ENCODE measurements around the gene MRPL2.
A peak's percentile ranks its signal among the peaks of the same experiment; 100 is the strongest.

The MRPL2 gene

DNA sequence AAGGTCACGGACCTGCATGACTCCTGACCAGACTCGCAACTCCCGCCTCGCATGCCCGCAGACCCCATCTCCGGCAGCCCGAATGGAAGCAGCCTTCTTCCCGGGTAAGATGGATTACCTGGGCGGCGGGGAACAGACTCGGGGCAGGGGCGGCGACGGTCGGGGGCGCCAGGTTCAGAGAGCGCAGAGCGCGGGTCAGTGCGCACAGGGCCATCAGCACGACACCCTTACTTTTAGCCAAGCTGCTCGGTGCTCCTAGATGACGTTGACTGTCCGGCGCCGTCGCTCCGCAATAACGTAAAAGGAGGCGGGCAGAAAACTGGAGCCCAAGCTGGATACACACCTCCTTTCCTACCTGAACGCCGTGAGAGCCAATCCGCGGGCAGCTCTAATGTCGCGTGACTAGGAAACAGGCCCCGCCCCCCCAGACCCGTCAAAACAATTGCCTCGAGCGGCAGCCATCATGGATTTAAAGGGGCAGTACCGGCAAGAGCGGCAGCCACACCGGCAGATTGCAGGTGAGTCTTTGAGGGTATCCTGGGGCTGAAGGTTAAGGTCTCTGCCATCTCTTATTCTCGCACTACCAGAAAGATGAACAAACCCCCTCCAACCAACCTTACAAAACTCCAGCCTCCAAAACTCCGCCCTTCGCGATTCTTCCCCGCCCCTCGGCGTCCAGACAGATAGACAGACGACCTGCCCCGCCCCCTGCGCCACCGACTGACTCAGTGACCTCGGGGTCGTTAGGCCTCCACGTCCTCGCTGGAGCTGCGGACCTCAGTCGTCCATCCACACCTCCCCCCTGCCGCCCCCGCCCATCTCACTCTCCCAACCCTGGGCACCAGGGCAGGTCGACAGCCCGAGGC is at the start of gene MRPL2, which contains the start of gene KLC4:
MRPL2 (minus strand) TSS at position 267 of the 866 bp plus-strand sequence; CDS start at position 214, 53 bp downstream.
KLC4 (plus strand) TSS at position 464 of the 866 bp plus-strand sequence. CDS start 1,705 bp downstream, outside the sequence.
- peak; percentile 98 for DNase-seq

DNA sequence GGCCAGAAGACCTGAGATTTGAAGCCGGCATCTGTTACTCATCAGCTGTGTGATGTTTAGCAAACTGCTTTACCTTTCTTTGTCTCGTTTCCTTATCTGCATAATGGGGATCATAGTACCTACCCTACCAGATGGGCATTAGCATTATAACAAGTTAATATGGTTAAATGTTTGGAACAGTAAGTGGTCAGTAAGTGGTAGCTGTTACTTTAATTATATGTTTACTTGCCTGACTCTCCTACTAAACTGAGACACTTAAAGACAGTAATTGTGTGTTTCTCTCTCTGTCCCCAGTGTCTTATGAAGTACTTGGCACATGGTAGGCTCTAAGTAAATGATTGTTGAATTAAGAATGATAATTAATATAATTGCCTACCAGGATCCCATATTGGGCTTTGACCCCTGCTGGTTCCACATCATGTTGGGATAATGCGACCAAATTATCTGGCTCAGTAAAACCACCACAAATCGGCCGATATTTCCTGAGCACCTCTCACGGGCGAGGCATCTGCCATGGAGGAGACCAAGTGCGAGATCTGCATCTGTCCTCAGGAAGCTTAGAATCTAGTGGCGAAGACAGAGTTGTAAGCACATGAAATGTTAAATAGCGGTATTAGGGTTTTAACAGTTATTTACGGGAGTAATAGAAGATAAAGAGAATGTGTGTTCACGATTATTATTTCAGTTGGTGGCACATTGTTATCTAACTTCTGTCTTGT is 48.3 kb upstream of the MRPL2 start:
- DNase-seq, result no peak

DNA sequence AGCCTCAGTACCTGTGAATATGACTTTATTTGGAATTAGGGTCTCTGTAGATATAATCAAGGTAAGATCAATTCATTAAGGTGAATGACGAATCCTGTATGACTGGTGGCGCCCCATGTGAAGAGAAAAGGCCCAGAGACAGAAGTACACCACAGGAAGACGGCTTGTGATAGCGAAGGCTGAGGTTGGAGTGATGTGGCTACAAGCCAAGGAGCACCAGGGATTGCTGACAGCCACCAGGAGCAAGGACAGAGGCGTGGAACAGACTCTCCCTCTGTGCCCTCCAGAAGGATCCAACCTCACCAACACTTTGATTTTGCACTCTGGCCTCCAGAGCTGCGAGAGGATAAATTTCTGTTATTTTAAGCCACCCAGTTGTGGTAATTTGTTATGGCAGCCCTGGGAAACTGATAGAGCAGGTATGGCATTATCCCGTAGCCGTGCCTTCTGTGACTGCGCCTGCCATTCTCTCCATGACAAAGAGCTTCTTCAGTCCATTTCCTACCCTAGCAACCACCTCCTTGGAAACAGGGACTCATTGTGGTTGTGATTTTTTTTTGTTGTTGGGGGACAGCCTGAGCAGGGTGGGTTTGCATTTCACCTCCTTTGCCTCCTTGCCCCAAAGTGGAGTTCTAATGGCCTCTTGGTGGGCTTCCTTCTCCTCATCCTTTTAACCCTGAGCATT is 46.4 kb upstream of the MRPL2 start:
- no peak for DNase-seq

DNA sequence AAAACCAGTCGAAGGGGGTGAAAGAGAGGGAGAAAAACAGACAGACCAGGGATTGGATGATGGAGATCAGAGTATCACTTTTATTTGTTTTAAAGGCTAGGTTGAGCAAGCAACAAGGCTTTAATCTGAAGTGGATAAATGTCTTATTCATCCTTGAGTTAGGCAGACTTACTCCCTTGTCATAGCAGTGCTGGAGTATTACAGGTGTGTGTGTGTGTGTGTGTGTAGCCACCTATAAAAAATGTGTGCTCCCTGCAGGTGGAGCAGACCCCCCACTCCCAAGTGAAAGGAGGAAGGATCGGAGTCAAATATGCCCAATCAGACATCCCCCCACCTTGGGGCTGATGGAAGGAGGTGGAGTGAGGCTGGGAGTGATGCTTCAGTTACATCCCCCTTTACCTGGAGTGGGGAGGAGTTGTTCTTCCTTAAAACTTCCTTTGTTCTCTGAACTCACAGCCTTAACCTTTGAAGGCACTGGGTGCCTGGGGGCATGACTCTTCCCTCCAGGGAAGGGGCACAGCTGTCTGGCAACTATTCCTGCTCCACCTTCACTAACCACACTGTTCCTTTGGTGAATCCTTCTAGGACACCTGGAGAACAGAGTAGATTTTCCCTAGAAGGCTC is 44.1 kb upstream of the MRPL2 start:
- no peak for DNase-seq

DNA sequence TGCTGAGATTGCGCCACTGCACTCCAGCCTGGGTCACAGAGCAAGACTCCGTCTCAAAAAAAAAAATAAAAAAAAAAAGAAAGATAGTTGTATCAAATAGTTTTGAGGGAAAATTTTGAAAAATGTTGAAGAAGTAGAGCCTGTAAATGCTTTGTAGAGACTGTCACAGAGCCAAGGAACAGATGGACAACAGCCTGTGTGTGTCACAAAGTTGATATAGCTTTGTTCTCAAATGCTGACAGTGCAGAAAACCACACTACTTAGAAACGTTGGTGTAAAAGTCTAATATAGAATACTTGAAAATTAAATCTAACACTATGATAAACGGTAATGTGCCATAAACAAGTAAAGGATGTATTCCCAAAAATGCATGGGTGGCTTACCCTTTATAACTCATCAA is 42.3 kb upstream of the MRPL2 start:
- DNase-seq, result no peak

DNA sequence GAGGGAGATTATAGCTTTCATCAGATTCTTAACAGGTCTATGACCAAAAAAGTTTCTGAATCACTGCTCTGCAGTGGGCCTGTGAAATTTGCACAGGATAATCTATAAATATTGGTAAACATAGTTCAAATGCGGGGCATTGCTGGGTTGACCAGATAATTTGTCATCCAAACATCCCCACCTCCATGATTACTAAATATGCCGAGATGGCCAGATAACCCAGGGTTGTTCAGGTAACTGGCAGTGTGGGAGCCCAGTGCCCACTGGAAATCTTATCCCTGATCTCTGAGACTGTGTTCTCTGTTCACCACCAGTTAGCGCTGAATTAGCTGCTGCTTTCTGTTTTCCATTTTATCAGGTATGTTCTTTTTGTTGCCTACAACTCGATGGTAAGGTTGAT is 38.3 kb upstream of the MRPL2 start:
- no peak for DNase-seq

DNA sequence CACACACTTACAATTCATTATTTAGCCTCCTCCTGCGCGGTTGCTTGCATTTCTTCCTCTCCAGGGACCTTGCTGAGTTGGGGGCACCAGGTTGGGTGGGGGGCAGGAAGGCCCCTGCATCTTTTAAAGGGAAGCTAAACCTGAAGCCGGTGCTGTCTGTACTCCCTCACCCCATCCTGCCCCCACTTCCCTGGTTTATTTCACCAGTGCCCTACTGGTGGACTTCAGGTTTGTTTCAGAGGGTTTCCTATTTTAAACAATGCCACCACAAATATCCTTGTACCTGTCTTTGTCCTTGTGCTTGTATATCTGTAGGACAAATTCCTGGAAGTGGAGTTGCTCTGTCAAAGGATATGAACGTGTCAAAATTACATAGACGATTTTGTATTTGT is 37.9 kb upstream of the MRPL2 start:
- no peak for DNase-seq

DNA sequence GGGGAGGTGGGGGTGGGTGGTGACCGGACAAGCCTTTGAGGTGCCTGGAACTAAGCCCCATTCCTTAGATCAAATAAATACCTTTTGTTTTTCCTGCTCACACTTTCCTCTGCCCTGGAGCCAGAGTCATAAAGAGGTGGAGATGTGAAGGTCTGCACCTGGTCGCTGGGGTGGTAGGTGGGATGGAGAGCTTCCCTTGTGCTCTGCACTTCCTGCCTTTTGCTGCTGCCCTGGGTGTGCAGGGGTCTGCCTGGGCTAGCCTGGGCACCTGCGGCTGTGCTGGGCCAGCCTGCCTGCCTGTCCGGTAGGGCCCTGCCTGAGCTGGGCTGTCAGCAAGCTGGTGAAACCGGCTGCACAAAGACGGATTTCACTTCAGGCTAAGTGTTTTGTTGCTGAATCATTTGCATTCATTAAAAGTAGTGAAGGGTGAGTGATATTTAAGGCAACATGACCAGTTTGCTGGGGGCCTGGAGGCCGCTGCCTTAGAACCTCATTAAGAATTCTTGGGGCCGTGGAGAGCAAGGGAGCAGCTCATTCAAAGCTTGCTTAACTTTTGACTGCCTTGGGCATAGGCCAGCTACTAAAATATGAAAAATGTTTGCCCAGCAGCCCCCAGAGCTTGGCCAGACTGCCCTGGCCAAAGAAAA is 37.3 kb upstream of the MRPL2 start:
- peak; percentile 79 for DNase-seq

DNA sequence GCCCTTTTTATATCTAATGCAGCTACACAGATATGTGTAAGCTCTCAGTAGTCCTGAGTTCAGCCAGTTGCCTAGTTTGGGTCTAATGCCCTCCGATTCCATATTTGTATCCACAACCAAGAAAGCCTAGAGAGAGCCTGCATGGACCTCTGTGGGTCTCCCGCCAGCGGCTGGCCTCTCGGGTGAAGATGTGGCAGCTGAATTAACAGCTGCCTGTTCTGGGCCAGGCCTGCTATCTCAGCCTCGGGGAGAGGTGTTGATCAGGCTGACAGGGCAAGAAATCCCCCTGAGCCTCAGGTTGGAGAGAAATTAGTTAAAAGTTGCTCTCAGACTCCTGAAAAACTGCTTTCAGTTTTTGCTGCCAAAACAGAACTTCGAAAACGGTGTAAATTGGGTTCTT is 36.7 kb upstream of the MRPL2 start:
- no peak for DNase-seq

DNA sequence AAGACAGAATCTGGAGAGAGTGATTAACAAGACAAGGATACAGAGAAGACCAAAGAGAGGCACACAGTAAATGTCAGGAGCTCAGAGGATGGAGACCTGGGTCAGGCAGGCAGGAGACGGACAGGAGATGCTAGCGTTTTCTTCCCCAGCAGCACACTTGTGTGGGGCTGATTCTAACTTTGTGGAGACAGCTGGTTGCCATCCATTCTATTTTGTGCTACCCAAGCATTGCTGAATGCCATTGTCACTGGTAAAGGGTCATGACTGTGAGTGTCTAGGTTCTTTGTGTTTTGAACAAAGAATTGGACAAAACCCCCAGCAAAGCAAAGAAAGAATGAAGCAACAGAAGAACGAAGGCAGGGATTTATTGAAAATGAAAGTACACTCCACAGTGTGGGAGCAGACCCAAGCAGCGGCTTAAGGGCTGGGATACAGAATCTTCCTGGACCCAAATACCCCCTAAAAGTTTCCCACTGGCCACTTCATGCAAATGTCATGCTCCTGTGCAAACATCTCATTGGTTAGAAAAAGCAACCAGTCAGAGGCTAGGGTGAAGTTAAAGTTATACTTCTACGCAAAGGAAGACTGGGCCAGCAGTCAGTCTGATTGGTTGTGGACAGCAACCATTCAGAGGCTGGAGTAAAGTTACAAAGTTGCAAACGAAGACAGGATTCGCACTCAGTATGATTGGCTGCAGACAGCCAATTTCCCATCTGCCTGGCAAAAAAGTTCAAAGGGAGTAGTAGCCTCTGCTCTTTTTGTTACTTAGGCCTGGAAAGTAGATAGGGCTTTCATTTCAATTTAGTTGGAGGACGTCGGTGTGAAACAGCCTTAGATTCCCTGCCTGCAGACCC is 34.4 kb upstream of the MRPL2 start:
- DNase-seq, result no peak

DNA sequence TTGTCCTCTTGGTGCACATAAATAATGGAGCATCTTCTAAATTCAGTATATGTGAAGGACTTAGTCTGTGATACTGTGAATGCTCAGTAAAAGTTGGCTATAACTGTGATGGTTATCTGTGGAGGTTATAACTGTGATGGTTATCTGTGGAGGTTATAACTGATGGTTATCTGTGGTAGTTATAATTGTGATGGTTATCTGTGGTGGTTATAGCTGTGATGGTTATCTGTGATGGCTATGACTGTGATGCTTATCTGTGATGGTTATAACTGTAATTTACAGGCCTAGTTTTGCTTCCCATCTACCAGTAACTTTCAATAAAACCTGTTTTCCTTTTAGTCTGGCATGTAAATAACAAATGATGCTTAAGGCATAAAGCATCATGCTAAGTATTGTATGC is 33.4 kb upstream of the MRPL2 start:
- no peak for DNase-seq

DNA sequence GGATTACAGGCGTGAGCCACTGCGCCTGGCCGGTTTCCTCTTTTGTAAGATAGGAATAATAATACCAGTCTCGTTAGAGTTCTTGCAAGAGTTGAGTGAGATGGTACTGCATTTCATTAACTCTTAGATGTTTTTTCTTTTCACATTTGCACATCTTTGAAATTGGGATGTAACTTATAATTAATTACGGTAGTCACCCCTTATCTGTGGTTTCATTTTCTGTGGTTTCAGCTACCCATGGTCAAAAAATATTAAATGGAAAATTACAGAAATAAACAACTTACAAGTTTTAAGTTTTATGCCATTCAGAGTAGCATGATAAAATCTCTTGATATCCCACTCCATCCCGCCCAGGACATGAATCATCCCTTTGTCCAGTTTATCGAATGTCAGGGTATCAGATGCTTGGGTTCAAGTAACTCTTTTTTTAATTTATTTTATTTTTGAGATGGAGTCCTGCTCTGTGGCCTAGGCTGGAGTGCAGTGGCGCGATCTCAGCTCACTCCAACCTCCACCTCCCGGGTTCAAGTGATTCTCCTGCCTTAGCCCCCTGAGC is 32.3 kb upstream of the MRPL2 start:
- DNase-seq, result no peak

DNA sequence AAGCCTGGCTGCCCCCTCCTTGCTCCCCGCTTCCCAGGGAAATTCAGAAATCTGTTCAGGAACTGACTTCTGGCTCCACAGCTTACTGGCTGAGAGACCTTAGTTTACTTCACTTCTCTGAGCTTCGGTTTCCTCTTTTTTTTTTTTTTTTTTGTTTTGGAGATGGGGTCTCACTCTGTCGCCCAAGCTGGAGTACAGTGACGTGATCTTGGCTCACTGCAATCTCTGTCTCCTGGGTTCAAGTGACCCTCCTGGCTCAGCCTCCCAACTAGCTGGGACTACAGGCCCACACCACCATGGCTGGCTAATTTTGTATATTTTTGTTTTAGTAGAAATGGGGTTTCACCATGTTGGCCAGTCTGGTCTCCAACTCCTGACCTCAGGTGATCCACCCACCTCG is 31.8 kb upstream of the MRPL2 start:
- no peak for DNase-seq

DNA sequence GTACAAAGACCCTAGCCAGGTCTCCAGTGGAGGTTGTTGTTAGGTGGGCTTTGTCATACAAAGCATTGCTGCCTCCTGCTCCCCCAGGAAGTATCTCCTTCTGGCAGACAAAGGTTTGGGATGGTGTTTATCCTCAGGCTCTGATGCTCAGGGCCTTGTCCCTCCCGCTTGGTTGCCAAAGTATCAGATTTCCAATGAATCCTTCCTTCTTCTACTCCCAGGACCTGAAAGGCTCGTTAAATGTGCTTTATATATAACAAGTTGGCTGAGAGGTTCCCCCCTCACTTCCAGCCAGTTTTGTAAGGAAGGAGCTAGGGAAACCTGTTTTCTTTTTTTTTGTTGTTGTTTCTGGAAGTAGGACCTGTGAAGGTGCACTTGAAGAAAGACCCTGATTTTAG is 31.3 kb upstream of the MRPL2 start:
- peak; percentile 34 for DNase-seq

DNA sequence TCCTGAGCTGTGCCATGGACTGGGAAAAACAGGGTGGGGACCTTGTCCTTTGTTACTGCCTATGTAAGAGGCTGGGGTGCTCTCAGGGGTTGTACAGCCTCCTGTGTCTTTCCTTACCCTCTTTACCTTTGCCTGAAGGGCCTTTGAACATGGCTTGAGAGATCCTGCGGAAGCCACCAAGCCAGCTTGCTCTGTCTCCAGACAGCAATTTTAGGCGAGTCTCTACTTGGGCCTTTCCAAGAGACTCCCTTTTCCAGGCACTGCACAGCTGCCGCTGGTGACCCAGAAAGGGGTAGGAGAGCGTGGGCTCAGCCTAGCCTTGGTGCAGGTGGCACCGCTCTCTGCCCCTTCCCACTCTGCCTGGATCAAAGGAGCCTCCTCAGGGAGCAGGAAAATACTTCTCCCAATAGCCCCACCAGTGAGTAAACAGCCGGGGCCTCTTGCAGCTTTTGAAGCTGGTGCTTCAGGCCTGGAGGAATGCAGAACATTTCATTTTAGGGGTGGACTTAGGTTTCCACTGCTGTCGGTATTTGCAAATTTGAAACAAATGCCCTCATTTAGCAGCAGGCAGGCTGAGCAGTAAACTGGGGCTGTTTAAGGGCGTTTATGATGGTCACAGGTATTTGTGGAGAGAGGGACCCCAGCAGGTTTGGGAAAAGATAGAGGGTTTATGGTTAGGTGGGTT is 30.8 kb upstream of the MRPL2 start:
- DNase-seq, result peak; percentile 35

DNA sequence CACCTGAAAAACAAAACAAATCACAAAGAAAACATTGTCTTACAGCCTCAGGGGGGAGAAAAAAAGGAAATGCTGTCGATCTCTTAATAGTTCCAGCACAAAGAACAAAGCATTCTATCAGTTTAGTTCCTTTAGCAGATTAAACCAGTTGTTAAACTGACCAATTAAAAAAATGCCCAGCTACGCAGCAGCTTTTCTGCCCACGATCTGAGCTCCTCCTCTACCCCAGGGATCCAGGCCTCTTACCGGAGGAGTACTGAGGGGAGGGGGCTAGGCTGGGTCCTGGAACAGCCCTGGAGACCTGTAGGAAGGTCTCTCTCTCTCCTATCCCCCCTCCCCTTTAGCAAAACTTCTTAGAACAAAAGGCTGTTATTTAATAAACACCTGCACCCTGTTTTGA is 30.2 kb upstream of the MRPL2 start:
- peak; percentile 32 for DNase-seq

DNA sequence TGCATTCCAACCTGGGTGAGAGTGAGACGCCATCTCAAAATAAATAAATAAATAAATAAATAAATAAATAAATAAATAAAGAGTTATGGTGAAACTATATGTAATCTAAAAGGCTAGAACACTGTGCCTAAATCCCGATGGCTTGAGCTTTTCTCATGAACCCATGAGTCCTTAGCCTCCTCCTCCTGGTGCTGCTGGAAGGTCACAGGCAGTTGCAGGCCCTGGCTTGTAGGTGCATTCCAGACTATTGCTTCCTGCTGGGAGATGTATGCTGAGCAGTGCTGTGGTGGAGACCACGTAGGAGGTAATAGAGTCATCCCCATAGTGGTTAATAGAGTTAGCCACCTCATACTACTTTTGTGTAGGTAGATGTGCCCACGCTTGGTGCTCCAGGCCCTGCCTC is 29.4 kb upstream of the MRPL2 start:
- no peak for DNase-seq

DNA sequence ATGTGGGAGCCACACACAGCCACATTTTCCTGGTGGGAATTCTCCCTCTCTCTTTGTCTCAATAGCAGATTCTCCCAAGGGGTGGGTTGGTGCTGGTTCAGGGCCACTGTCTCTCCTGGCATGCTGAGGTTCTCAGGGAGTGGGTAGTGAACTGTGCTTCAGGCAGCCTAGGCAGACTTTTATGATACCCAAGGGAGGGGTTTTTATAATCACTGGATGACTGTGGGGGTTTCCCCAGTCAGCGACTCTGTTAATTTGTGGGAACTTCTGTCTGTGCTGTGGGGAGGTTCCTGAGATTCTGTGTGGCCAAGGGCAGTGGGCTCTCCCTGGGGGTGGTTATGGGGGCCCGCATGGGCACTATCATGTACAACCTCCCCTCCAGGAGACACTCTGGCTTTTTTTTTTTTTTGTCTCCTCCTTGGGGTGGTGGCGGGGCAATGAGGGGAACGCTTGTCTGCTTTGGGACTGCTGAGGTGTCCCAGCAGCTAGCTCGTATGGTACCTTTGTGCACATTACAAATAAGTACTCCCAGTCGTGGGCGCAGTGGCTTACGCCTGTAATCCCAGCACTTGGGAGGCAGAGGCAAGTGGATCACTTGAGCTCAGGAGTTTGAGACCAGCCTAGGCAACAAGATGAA is 26.9 kb upstream of the MRPL2 start:
- no peak for DNase-seq

DNA sequence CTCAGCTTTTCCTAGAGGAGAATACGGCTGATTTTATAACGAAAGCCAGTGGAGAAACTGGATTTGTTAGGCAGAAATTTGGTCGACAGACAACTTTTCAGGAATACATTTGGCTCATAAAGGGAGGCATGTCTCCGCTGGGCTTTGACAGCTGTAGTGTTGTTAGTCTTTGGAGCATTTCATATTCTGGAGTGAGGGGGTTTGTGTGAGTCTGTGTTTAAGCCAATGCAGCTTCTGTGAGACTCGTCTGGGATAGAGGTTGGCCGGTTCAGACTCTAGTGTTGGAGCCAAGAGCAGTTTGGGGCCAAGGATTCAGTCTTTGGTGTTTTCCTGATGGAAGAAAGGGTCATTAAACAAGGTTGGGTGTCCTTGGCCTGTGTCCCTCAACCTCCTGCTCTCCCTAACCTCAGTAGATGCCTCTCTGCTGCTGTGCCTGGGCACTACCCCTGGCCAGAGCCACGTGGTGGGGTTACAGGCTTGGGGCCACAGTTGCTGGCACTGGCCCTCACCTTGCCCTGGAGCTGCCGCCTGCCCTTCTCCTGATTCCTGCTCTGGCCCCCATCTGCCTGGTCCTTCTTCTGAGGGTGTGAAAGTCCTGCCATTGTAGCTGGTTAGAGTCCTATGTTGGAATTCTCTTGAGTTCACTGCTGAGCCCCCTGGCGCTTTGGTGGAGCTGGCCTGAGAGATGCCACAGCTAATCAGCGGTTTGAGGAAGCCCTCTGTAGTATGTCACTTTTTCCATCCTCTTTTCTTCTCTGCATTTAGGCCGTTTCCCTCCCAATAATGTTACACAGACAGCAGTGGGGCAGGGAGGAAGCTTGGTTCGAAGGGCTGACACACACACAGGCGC is 23.8 kb upstream of the MRPL2 start:
- no peak for DNase-seq
